Sigmoid colon (tissue), 4 donors: ENCODE data around the gene CPM.

Source experiments
- POLR2A ChIP-seq, 2 donors: fragments of 450-650 bp; IDR thresholded peaks; one replicate each; pipeline ENCODE4 v1.6.1; 2016; ENCODE audit warnings: antibody characterized with exemption in 2 of 2, mild to moderate bottlenecking in 2 of 2, moderate library complexity in 2 of 2
- POLR2AphosphoS5 ChIP-seq, 4 donors: sonication (generic); formaldehyde crosslinking; IDR thresholded peaks; one replicate each; pipeline ENCODE4 v1.6.1; 2017; ENCODE audit warnings: antibody characterized with exemption in 4 of 4
- TF ChIP-seq, protein P1 (sequence below), 4 experiments: fragments of 450-650 bp in 3 of 4; fragments of 200-600 bp in 1 of 4; IDR thresholded peaks; one replicate each; pipeline ENCODE4 v1.5.1; 2016 to 2019; ENCODE audit warnings: antibody characterized with exemption in 4 of 4, mild to moderate bottlenecking in 3 of 4, moderate library complexity in 2 of 4

DNA sequence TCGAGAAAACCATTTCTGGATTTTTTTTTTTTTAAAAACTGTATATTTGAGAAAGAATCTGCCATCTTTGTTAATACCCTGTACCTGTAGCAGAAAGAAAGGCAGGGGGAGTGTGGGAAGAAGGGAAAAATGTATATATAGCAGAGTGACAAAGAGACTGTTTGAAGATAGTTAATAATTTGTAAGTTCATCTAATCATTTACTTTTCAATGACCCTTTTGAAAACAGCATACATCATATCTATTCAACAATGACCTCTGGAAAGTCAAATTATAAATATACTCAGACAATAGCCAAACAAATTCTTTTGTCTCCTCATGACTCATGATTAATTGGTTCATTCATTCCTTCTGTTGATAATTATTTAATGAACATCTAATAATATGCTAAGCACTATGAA lies 10.9 kb upstream of the CPM start:
- TF ChIP-seq, protein P1, sequence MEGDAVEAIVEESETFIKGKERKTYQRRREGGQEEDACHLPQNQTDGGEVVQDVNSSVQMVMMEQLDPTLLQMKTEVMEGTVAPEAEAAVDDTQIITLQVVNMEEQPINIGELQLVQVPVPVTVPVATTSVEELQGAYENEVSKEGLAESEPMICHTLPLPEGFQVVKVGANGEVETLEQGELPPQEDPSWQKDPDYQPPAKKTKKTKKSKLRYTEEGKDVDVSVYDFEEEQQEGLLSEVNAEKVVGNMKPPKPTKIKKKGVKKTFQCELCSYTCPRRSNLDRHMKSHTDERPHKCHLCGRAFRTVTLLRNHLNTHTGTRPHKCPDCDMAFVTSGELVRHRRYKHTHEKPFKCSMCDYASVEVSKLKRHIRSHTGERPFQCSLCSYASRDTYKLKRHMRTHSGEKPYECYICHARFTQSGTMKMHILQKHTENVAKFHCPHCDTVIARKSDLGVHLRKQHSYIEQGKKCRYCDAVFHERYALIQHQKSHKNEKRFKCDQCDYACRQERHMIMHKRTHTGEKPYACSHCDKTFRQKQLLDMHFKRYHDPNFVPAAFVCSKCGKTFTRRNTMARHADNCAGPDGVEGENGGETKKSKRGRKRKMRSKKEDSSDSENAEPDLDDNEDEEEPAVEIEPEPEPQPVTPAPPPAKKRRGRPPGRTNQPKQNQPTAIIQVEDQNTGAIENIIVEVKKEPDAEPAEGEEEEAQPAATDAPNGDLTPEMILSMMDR (IDR thresholded peaks at IDR 0.05) = no peak
- TF ChIP-seq POLR2AphosphoS5 (IDR thresholded peaks at IDR 0.05) (no peak), POLR2A (IDR thresholded peaks at IDR 0.05) (no peak)
